GM21528 (cell line): ENCODE measurements around the gene ACOX3.
"Not testable (repeated sequence)": the region's sequence is repeated elsewhere in the genome, so short reads cannot be mapped to it uniquely, and the experiment has no call there.

Experiments
- ATAC-seq: cut with Tn5 transposase; IDR thresholded peaks from one replicate; pipeline ENCODE4 v1.9.1; 2021; ENCODE audit warnings: mild to moderate bottlenecking, moderate library complexity; ENCODE audit not compliant: unreplicated experiment, low FRiP score

ACOX3 gene

GRCh38 chr4:8343967-8344331 is 96.6 kb downstream of the ACOX3 start:
- ATAC-seq = no peak

DNA sequence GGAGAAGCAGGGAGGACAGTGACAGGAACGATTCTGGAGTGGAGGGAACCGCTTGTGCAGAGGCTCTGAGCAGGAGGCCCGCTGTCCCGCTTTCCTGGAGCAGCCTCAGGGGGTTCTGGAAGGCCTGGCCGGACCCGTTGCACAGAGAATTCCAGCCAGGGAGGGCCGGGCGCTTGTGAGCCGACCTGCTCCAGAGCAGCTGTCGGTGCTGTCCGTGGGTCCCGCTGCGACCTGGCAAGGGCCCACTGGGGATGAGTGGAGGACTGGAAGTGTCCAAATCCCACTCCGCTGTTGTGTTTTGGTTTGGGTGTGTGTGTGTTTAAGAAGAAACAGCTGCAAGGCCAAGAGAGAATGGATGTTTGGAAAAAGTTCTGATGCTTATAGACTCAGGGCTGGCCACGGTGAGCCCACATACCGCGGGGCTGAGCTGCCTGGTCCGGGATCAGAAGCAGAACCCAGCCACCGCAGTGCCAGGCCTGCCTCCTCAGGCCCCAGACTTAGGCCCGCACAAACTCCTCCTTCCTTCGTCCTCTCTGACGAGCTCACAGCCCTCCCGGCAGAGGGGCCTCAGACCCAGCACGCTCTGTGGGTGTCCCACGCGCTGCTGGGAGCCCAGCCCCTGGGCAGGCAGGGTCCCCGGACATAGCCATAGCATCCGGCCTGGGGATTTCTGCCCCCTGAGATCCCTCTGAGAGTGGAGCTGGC is 97.1 kb downstream of the ACOX3 start:
- ATAC-seq = no peak

DNA sequence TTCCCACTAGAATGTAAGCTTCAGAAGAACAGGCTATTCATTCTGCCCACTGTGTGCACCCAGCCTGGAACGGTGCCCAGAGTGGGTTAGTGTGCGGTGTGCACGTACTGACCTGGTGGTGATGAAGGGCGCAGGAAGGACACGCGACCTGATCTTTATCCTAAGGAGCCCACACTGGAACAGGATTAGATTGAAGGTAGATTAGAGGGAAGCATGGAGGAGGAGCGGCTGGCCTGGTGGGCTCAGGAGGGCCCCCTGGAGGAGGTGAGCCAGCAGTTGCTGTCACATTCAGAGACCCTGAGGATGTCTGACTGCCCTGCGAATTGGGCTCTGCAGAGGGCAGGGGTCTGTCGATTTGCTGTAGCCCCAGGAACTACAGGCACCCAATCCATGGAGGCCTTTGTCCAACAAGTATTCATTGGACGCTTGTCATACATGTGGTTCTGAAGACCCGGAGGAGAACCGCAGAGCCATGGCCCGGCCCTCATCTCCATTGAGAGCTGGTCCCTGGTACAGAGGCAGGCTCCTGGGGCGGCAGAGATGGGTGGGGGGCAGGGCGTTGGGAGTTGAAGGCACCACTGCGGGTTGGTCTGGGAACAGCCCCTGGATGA is 97.8 kb downstream of the ACOX3 start:
- ATAC-seq = no peak

- no peak for ATAC-seq
These were observed 98.8 kb downstream of the ACOX3 start for GRCh38 chr4:8341691-8342090.

- not testable (repeated sequence) for ATAC-seq
These were observed 99.2 kb downstream of the ACOX3 start for GRCh38 chr4:8341281-8341680.

DNA sequence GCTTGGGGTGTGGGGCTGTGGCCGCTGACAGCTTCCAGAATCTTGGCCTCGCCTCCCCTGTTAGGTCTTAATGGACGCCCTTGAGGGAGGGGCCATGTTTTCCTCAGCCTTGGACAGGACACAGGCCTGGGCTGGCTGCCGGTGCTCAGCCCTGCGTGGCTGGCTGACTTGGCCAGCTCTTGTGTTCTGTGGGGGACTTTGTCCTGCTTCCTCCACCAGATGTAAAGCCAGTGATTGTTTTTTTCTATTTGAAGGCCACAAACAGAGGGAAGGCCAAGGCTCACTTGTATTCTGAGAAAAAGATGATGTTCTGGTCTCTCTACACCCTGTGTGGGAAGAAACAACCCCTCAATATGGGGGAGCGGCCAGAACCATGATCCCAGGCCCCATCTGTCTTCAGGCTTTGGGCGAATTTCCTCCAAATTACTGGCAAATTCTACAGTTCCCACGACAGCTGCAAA is 99.7 kb downstream of the ACOX3 start:
- ATAC-seq = no peak

GRCh38 chr4:8338351-8338961 is 102.1 kb downstream of the ACOX3 start:
- no peak for ATAC-seq

- ATAC-seq = no peak
These were observed 104.0 kb downstream of the ACOX3 start for GRCh38 chr4:8336412-8337075.

- no peak for ATAC-seq
These were observed 104.7 kb downstream of the ACOX3 start for GRCh38 chr4:8335848-8336247.

GRCh38 chr4:8334786-8335460 is 105.6 kb downstream of the ACOX3 start:
- ATAC-seq = no peak

GRCh38 chr4:8333726-8334460 is 106.6 kb downstream of the ACOX3 start:
- ATAC-seq = no peak

- no peak for ATAC-seq
These were observed 107.6 kb downstream of the ACOX3 start for GRCh38 chr4:8332891-8333331.

DNA sequence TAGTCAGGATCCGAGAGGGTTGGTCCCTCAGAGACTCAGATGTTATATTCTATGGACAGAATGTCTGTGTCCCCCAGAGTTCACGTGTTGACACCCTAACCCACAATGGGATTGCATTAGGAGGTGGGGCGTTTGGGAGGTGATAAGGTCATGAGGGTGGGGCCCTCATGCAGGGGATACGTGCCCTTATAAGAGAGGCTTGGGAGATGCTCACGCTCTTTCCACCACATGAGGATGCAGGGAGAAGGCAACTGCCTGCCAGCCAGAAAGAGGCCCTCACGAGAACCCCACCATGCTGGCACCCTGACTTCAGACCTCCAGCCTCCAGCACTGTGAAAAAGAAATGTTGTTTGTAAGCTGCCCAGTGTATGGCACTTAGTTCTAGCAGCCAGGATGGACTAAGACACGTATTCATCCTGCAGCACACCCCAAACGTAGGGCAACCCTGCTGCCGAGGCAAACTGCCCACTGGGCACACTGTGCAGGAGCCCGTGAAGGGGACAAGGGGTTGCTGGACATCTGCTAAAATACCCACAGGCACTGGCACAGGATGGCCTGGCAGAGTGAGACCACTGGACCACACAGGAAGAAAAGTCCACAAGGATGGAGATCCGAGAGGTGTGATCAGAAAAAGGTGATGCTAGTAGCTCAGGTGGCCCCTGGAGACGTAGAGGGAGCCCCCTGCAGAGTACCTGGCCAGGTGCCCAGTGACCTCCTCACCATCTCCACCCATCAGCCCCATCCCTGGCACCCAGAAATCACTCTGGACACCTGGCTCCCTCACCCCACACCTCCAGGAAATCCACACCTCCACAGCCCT is 108.3 kb downstream of the ACOX3 start:
- no peak for ATAC-seq

DNA sequence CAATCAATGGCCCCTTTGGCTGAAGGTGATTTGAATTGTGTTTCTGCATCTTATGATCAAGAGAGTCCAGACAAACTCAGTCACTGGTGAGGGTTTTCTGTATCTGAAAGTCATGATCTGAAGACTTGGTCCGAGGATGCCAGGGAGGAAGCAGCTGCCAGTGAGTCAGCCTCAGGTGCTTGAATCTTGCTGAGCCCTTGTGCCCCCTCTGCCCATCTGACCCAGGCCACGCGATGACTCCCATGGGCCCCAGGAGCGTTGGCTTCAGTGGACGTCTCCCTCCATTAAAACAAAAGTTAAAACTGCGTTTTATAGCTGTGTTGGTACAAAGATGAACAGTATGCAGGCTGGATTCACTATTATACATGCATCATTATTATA is 109.0 kb downstream of the ACOX3 start:
- no peak for ATAC-seq

DNA sequence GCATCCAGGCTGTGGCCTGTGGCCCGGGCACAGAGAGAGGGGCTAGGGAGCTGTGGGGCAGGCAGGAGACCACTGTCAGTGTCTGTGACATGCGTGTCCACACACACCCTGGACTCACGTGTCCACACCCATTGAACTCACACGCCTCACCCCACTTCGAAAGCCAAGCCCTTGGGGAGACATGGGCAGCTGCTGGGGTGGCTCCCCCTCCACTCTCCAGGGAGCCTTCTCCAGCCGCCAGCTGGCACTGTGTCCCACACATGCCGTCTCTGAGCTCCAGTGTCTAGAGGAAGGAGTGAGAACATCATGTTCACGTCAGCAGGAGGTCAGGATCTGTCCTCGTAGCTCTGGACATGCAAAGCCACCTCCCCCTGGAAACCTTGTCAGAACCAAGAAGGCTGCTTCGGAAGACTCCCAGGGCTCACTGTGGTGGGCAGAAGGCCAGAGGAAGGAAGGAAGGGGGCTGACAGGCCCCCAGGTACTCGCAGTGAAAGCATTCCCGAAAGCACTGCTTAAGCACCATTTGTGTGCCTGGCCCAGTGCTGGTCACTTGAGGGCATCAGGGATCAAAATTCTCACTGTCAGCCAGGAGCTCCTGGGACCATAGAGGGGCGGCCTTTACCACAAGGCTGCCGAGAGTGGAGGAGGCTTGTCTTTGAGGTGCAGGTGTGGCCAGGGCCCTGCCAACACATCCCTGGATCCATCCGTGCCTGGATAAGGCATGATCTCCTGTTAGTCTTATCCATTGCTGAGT is 109.5 kb downstream of the ACOX3 start:
- ATAC-seq = no peak

DNA sequence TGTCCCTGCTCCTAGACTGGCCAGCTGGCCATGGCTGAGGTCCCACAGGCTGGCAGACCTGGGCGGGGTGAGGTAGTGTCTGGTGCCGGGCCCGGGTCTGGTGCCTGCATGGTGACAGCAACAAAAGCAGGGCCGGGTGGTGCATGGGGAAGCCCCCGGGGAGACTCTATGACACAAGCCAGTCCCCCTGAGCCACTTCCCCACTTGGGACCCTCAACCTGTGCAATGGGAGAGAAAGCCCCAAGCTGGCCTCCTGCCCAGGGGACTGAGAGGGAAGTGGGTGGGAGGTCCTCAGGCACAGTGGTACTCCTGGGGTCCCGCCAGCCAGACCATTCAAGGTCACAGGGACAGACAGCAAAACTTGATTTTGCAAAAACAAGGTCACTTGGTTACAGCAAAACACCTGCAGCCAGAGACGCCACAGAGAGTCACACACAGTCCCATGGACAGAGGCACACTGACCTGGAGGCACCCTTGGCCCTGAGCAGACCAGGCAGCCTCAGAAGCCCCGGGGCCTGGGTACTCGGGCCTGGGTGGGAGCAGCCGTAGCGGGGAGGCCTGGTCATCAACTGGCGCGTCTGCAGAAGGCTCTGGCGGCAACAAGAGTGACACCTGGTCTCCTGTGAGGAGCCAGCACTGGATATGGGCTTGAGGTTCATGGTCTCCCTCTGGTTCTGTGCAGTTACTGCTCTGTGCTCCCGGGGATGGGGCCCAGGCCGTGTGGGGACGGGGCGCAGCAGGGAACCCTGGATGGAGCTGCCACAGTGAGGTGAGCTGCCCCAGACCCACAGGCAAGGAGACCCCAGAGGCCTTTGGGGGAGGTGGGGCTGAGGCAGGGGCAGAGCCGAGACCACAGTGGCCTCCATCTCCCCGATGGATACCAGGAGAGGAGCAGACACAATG is 110.4 kb downstream of the ACOX3 start:
- ATAC-seq = no peak

- no peak for ATAC-seq
These were observed 111.0 kb downstream of the ACOX3 start for GRCh38 chr4:8329560-8329858.
